Breast epithelium (tissue), 3 donors: Measurements from ENCODE around the gene SEMA6C.

Source experiments
- POLR2A ChIP-seq: fragments of 450-650 bp; IDR thresholded peaks from one replicate; pipeline ENCODE4 v1.6.1; 2016; ENCODE audit warnings: antibody characterized with exemption, mild to moderate bottlenecking, moderate library complexity
- TF ChIP-seq, protein P1 (sequence below), 3 donors: fragments of 450-650 bp; IDR thresholded peaks; one replicate each; pipeline ENCODE4 v1.5.1; 2016 to 2017; ENCODE audit warnings: antibody characterized with exemption in 3 of 3, mild to moderate bottlenecking in 3 of 3, moderate library complexity in 3 of 3

DNA sequence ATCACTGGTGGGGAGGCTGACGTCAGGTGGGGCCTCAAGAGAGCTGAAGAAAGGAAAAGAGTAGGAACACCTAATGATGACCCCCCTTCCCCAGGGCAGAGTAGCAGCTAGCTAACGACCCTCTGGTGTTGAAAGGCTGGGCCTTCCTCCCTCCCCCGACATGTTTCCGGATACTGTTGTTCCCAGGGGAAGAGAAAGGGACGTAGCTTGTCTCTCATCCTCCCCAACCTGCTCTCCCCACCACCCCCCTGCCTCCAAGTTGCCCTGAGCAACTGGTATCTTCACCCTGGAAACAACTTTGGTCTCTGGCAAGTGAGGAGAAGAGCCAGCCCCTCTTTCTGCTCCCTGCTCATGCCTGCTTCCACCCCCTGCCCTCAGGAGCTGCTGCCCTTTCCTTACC lies 2.4 kb downstream of the SEMA6C start:
- no peak for TF ChIP-seq POLR2A
- TF ChIP-seq, protein P1, sequence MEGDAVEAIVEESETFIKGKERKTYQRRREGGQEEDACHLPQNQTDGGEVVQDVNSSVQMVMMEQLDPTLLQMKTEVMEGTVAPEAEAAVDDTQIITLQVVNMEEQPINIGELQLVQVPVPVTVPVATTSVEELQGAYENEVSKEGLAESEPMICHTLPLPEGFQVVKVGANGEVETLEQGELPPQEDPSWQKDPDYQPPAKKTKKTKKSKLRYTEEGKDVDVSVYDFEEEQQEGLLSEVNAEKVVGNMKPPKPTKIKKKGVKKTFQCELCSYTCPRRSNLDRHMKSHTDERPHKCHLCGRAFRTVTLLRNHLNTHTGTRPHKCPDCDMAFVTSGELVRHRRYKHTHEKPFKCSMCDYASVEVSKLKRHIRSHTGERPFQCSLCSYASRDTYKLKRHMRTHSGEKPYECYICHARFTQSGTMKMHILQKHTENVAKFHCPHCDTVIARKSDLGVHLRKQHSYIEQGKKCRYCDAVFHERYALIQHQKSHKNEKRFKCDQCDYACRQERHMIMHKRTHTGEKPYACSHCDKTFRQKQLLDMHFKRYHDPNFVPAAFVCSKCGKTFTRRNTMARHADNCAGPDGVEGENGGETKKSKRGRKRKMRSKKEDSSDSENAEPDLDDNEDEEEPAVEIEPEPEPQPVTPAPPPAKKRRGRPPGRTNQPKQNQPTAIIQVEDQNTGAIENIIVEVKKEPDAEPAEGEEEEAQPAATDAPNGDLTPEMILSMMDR (IDR thresholded peaks at IDR 0.05) = no peak
